Measurements from ENCODE around the gene C16orf89. TPM values are rescaled to one million over a fixed set of nuclear protein-coding genes. Genes with fewer than 3 reads are reported as not detected.

Gene C16orf89
- total and polyA plus RNA-seq, 2 donors (not counting 1 experiment from before 2014, with no cell fraction given), result not detected

DNA sequence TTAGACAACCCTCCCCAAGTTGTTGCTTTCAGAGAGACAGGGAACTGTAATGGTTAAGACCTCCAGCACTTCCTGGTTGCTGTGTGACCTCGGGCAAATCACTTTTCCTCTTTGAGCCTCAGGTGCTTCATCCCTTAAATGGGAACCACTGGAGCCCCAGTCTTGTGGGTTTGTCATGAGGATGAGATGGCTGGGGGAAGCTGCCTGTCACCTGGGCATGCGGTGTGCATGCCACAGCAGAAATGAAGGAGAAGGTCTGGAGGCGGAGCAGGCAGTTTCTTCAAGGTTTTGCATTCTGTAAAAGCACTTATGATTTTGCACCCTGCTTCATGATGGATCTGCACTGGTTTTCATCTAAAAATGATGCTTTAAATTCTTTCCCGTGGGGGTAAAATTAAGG is 54.1 kb downstream of the C16orf89 start:
- Histone ChIP-seq H3K27ac (ENCODE audit: low read length in 2 of 2) (no peak overlapping the region), H3K9me3 (ENCODE audit: control extremely low read depth in 1 of 3, control insufficient read depth in 2 of 3, insufficient read depth in 1 of 3, low read length in 2 of 3) (no peaks in the 10 kb centered on the region), H3K4me3 (ENCODE audit: control extremely low read depth in 1 of 5, extremely low read depth in 1 of 5, insufficient read depth in 1 of 5, low read depth in 2 of 5, low read length in 4 of 5) (no peak overlapping the region), H3K4me2 (replicated peaks; ENCODE audit: low read depth, low read length, poor library complexity, severe bottlenecking) (no peak overlapping the region), H2AFZ (ENCODE audit: insufficient read depth, low read depth, low read length, poor library complexity, severe bottlenecking) (no peak overlapping the region), H3K79me2 (ENCODE audit: control insufficient read depth, insufficient read depth, low read length) (no peaks in the 10 kb centered on the region), H3K4me1 (ENCODE audit: control insufficient read depth in 2 of 2, insufficient read depth in 2 of 2, low read length in 2 of 2) (no peaks in the 10 kb centered on the region), H3K27me3 (replicated peaks in 1 of 4; ENCODE audit: control extremely low read depth in 1 of 4, control insufficient read depth in 3 of 4, insufficient read depth in 4 of 4, low read length in 3 of 4) (no peaks in the 10 kb centered on the region), H3K9ac (ENCODE audit: low read length) (no peak overlapping the region), H3K36me3 (replicated peaks in 1 of 2; ENCODE audit: control extremely low read depth in 1 of 2, control insufficient read depth in 1 of 2, extremely low read depth in 1 of 2, insufficient read depth in 2 of 2, low read length in 1 of 2) (no peaks in the 10 kb centered on the region), H4K20me1 (ENCODE audit: control insufficient read depth, insufficient read depth, low read length, poor library complexity, severe bottlenecking) (no peaks in the 10 kb centered on the region)
- Mint-ChIP-seq H3K27me3 (peaks cover 24% of the 10 kb centered on the region), H3K9me3 (ENCODE audit: insufficient read depth) (no peaks in the 10 kb centered on the region), H3K4me3 (no peak overlapping the region), H3K27ac (no peak overlapping the region), H3K4me1 (no peaks in the 10 kb centered on the region)
- 76% methylated on average over 3 of the region's 4 CpGs for WGBS (ENCODE audit: insufficient coverage)
- intact Hi-C loops (cut with micrococcal nuclease), result no loop called here
- ChIA-PET CTCF (interaction anchor here (0.6 kb wide), 1 partner anchor 810 kb away, joined by 4 read pairs; no protein-coding TSS in a partner anchor), POLR2A (no interaction called here)
- TF ChIP-seq, protein P1, sequence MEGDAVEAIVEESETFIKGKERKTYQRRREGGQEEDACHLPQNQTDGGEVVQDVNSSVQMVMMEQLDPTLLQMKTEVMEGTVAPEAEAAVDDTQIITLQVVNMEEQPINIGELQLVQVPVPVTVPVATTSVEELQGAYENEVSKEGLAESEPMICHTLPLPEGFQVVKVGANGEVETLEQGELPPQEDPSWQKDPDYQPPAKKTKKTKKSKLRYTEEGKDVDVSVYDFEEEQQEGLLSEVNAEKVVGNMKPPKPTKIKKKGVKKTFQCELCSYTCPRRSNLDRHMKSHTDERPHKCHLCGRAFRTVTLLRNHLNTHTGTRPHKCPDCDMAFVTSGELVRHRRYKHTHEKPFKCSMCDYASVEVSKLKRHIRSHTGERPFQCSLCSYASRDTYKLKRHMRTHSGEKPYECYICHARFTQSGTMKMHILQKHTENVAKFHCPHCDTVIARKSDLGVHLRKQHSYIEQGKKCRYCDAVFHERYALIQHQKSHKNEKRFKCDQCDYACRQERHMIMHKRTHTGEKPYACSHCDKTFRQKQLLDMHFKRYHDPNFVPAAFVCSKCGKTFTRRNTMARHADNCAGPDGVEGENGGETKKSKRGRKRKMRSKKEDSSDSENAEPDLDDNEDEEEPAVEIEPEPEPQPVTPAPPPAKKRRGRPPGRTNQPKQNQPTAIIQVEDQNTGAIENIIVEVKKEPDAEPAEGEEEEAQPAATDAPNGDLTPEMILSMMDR (IDR thresholded peaks at IDR 0.05), result no peak
- no peak for TF ChIP-seq EZH2 (IDR thresholded peaks at IDR 0.05; ENCODE audit: borderline replicate concordance, insufficient read depth, low read depth, low read length, poor library complexity, severe bottlenecking)
- no peak for DNase-seq
- ATAC-seq (ENCODE audit: low read depth), result no peak

DNA sequence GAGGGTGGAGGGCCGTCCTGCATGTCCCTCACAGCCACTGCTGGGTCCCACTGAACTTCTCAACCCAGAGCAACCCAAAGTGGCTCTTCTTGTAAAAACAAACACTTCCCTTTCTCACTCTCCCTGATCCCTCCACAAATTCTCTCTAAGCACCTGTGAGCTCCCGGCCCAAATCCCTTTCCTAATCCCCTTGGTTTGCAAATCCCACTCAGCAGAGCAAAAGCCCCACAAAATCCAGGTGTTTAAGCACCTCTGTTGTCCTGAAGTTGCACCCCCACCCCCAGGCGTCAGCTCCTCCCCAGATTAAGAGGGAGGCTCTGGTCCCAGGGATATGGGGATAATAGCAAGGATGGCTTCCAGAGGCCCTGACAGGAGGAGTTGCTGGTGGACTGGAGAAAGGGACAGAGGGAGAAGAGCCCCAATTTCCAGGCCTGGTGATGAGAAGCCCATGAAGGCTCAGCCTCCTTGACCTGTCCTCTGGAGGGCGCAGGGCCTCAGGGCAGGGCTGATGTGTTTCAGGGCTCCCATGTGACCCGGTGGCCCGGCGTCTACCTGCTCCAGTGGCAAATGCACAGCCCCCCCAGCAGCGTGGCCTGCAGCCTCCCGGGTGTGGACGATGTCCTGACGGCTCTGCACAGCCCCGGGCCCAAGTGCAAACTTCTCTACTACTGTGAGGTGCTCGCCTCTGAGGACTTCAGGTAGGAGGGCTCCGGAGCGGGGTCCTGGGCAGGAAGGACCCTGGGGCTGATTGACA is 55.0 kb downstream of the C16orf89 start:
- Histone ChIP-seq H3K27ac (ENCODE audit: low read length in 2 of 2) (no peak overlapping the region), H3K27me3 (replicated peaks in 1 of 4; ENCODE audit: control extremely low read depth in 1 of 4, control insufficient read depth in 3 of 4, insufficient read depth in 4 of 4, low read length in 3 of 4) (no peaks in the 10 kb centered on the region), H3K79me2 (ENCODE audit: control insufficient read depth, insufficient read depth, low read length) (no peaks in the 10 kb centered on the region), H3K4me1 (ENCODE audit: control insufficient read depth in 2 of 2, insufficient read depth in 2 of 2, low read length in 2 of 2) (no peaks in the 10 kb centered on the region), H2AFZ (ENCODE audit: insufficient read depth, low read depth, low read length, poor library complexity, severe bottlenecking) (no peak overlapping the region), H3K9me3 (ENCODE audit: control extremely low read depth in 1 of 3, control insufficient read depth in 2 of 3, insufficient read depth in 1 of 3, low read length in 2 of 3) (no peaks in the 10 kb centered on the region), H4K20me1 (ENCODE audit: control insufficient read depth, insufficient read depth, low read length, poor library complexity, severe bottlenecking) (no peaks in the 10 kb centered on the region), H3K9ac (ENCODE audit: low read length) (no peak overlapping the region), H3K4me3 (ENCODE audit: control extremely low read depth in 1 of 5, extremely low read depth in 1 of 5, insufficient read depth in 1 of 5, low read depth in 2 of 5, low read length in 4 of 5) (no peak overlapping the region), H3K36me3 (replicated peaks in 1 of 2; ENCODE audit: control extremely low read depth in 1 of 2, control insufficient read depth in 1 of 2, extremely low read depth in 1 of 2, insufficient read depth in 2 of 2, low read length in 1 of 2) (no peaks in the 10 kb centered on the region), H3K4me2 (replicated peaks; ENCODE audit: low read depth, low read length, poor library complexity, severe bottlenecking) (no peak overlapping the region)
- Mint-ChIP-seq H3K9me3 (ENCODE audit: insufficient read depth) (no peaks in the 10 kb centered on the region), H3K27me3 (peaks cover 24% of the 10 kb centered on the region), H3K4me1 (no peaks in the 10 kb centered on the region), H3K27ac (no peak overlapping the region), H3K4me3 (no peak overlapping the region)
- TF ChIP-seq, protein P1 (IDR thresholded peaks at IDR 0.05), result no peak
- no peak for TF ChIP-seq EZH2 (IDR thresholded peaks at IDR 0.05; ENCODE audit: borderline replicate concordance, insufficient read depth, low read depth, low read length, poor library complexity, severe bottlenecking)
- intact Hi-C loops (cut with micrococcal nuclease), result no loop called here
- no peak for ATAC-seq (ENCODE audit: low read depth)
- no peak for DNase-seq
- 60% methylated on average over 14 of the region's 15 CpGs for WGBS (ENCODE audit: insufficient coverage)
- POLR2A ChIA-PET, result no interaction called here
- CTCF ChIA-PET, result no interaction called here

Data from B cell (primary cell).